Neuronal stem cell (in vitro differentiated cells): ENCODE measurements around the gene MACROD2.

ENCODE experiments used
- DNase-seq: peaks from one replicate; pipeline ENCODE4 v3.0.0-alpha.2; 2013; ENCODE audit warnings: low spot score
- H2AFZ ChIP-seq: one replicate; pipeline ENCODE4 v1.6.1; 2013; ENCODE audit warnings: mild to moderate bottlenecking, low read length, inconsistent platforms
- H2AK5ac ChIP-seq: 2 replicates; pipeline ENCODE4 v1.6.1; 2013; ENCODE audit warnings: low read depth, mild to moderate bottlenecking, inconsistent platforms, low read length, moderate library complexity, mixed read lengths
- H2BK120ac ChIP-seq: 2 replicates; pipeline ENCODE4 v1.6.1; 2013; ENCODE audit warnings: low read depth, mild to moderate bottlenecking, inconsistent platforms, low read length, moderate library complexity, mixed read lengths
- H2BK12ac ChIP-seq: one replicate; pipeline ENCODE4 v1.6.1; 2013; ENCODE audit warnings: low read length, inconsistent platforms
- H2BK15ac ChIP-seq: 2 replicates; pipeline ENCODE4 v1.6.1; 2013; ENCODE audit warnings: mild to moderate bottlenecking, low read length, inconsistent platforms, mixed read lengths
- H2BK5ac ChIP-seq: one replicate; pipeline ENCODE4 v1.6.1; 2013; ENCODE audit warnings: inconsistent platforms, mild to moderate bottlenecking, low read length, moderate library complexity
- H3K14ac ChIP-seq: one replicate; pipeline ENCODE4 v1.6.1; 2013; ENCODE audit warnings: low read length, inconsistent platforms
- H3K18ac ChIP-seq: 2 replicates; pipeline ENCODE4 v1.6.1; 2013; ENCODE audit warnings: low read length, inconsistent platforms
- H3K23ac ChIP-seq: 2 replicates; pipeline ENCODE4 v1.6.1; 2013; ENCODE audit warnings: low read depth, mild to moderate bottlenecking, mixed read lengths, low read length, inconsistent platforms; ENCODE audit not compliant: poor library complexity
- H3K27ac ChIP-seq: replicated peaks from 3 replicates; pipeline ENCODE4 v1.5.1; 2013; ENCODE audit warnings: low read length, inconsistent platforms
- H3K27me3 ChIP-seq, 3 experiments: 2 replicates each; pipeline ENCODE4 v1.6.1; 2013; ENCODE audit warnings: low read length in 3 of 3, mild to moderate bottlenecking in 2 of 3, inconsistent platforms in 1 of 3, low read depth in 1 of 3, mixed read lengths in 1 of 3, moderate library complexity in 1 of 3; ENCODE audit not compliant: control insufficient read depth in 3 of 3, insufficient read depth in 3 of 3
- H3K36me3 ChIP-seq, 2 donors: replicated peaks in 1 of 2; 2 replicates each; pipeline ENCODE4 v1.6.1; 2013; ENCODE audit warnings: low read length in 2 of 2; ENCODE audit not compliant: control insufficient read depth in 2 of 2, insufficient read depth in 2 of 2
- H3K4ac ChIP-seq: 2 replicates; pipeline ENCODE4 v1.6.1; 2013; ENCODE audit warnings: inconsistent platforms, mild to moderate bottlenecking, low read length, moderate library complexity
- H3K4me1 ChIP-seq, 2 donors: 1 replicate in 1 of 2; 2 replicates in 1 of 2; pipeline ENCODE4 v1.6.1; 2013; ENCODE audit warnings: low read length in 2 of 2, low read depth in 1 of 2; ENCODE audit not compliant: control insufficient read depth in 2 of 2, insufficient read depth in 1 of 2
- H3K4me2 ChIP-seq: one replicate; pipeline ENCODE4 v1.6.1; 2013; ENCODE audit warnings: mild to moderate bottlenecking, low read length, inconsistent platforms; ENCODE audit not compliant: insufficient read depth, poor library complexity, severe bottlenecking
- H3K4me3 ChIP-seq, 2 donors: 2 replicates each; pipeline ENCODE4 v1.5.1; 2013; ENCODE audit warnings: low read length in 2 of 2, mild to moderate bottlenecking in 2 of 2, inconsistent platforms in 1 of 2, moderate library complexity in 1 of 2
- H3K79me1 ChIP-seq: one replicate; pipeline ENCODE4 v1.6.1; 2013; ENCODE audit warnings: low read depth, mild to moderate bottlenecking, inconsistent platforms, low read length, moderate library complexity
- H3K9ac ChIP-seq: one replicate; pipeline ENCODE4 v1.6.1; 2013; ENCODE audit warnings: mild to moderate bottlenecking, low read depth, low read length, inconsistent platforms; ENCODE audit not compliant: poor library complexity
- H3K9me3 ChIP-seq, 2 donors: replicated peaks in 1 of 2; 2 replicates each; pipeline versions ENCODE3 to v1.6.1; 2013; ENCODE audit warnings: low read length in 2 of 2, mild to moderate bottlenecking in 2 of 2, inconsistent platforms in 1 of 2, low read depth in 1 of 2, mixed read lengths in 1 of 2, moderate library complexity in 1 of 2; ENCODE audit not compliant: control insufficient read depth in 2 of 2, insufficient read depth in 1 of 2
- H4K8ac ChIP-seq: one replicate; pipeline ENCODE4 v1.6.1; 2013; ENCODE audit warnings: low read depth, mild to moderate bottlenecking, inconsistent platforms, low read length, moderate library complexity
- H4K91ac ChIP-seq: one replicate; pipeline ENCODE4 v1.6.1; 2013; ENCODE audit warnings: low read length, low read depth, mild to moderate bottlenecking, inconsistent platforms; ENCODE audit not compliant: poor library complexity
- WGBS, 2 donors: extraction: QIAGEN DNeasy Blood & Tissue Kit; methylation state at CpG; one replicate each; pipeline ENCODE4 v1.1.7; 2013; ENCODE audit warnings: missing lambda C conversion rate in 2 of 2, mixed read lengths in 1 of 2; ENCODE audit not compliant: insufficient read length in 2 of 2, insufficient replicate concordance in 1 of 2; ENCODE audit errors: extremely low coverage in 2 of 2; 5-methylcytosine and 5-hydroxymethylcytosine counted together

MACROD2 gene

GRCh38 chr20:15292405-15292804 lies 1297.1 kb downstream of the MACROD2 start:
- no peaks in the 10 kb centered on the region for H3K27me3 ChIP-seq
- no CpG with 5 or more reads among the region's 4 CpGs for WGBS, 2 donors

GRCh38 chr20:15296422-15296821 lies 1301.1 kb downstream of the MACROD2 start:
- Histone ChIP-seq H3K27ac (no peak overlapping the region), H3K36me3 (no peaks in the 10 kb centered on the region), H2AK5ac (no peak overlapping the region), H2BK12ac (no peak overlapping the region), H4K91ac (no peak overlapping the region), H2AFZ (no peak overlapping the region), H3K4ac (no peak overlapping the region), H3K14ac (no peak overlapping the region), H3K23ac (no peak overlapping the region), H3K4me3 (no peak overlapping the region), H3K4me2 (no peak overlapping the region), H2BK15ac (no peak overlapping the region), H2BK5ac (no peak overlapping the region), H3K79me1 (no peaks in the 10 kb centered on the region), H2BK120ac (no peak overlapping the region), H3K9ac (no peak overlapping the region), H3K4me1 (no peaks in the 10 kb centered on the region), H3K9me3 (no peaks in the 10 kb centered on the region), H4K8ac (no peak overlapping the region), H3K27me3 (no peaks in the 10 kb centered on the region), H3K18ac (no peak overlapping the region)
- DNase-seq = no peak

More at GRCh38 chr20:15292405-15292804, 1297.1 kb downstream of the MACROD2 start:
- Histone ChIP-seq H3K23ac (no peak overlapping the region), H3K79me1 (no peaks in the 10 kb centered on the region), H3K4ac (no peak overlapping the region), H2BK120ac (no peak overlapping the region), H3K14ac (no peak overlapping the region), H3K18ac (no peak overlapping the region), H4K8ac (no peak overlapping the region), H2AFZ (no peak overlapping the region), H3K9me3 (no peaks in the 10 kb centered on the region), H2BK12ac (no peak overlapping the region), H3K4me2 (no peak overlapping the region), H3K27ac (no peak overlapping the region), H4K91ac (no peak overlapping the region), H2BK5ac (no peak overlapping the region), H3K4me3 (no peak overlapping the region), H3K9ac (no peak overlapping the region), H2AK5ac (no peak overlapping the region), H3K36me3 (no peaks in the 10 kb centered on the region), H2BK15ac (no peak overlapping the region), H3K4me1 (peaks cover 0 to 5% of the 10 kb centered on the region in 2 donors)
- no peak for DNase-seq

- no peak overlapping the region for H3K9ac ChIP-seq
- no peak overlapping the region for H2BK12ac ChIP-seq
- no peak overlapping the region for H2BK120ac ChIP-seq
- no peak for DNase-seq
- no peak overlapping the region for H3K23ac ChIP-seq
- H3K4me3 ChIP-seq = no peak overlapping the region
- H3K14ac ChIP-seq = no peak overlapping the region
- no peaks in the 10 kb centered on the region for H3K9me3 ChIP-seq
- no peak overlapping the region for H3K27ac ChIP-seq
- H3K36me3 ChIP-seq = no peaks in the 10 kb centered on the region
- no peak overlapping the region for H4K8ac ChIP-seq
- H2AFZ ChIP-seq = no peak overlapping the region
- no peak overlapping the region for H2BK5ac ChIP-seq
- H2BK15ac ChIP-seq = no peak overlapping the region
- H3K18ac ChIP-seq = no peak overlapping the region
- no peaks in the 10 kb centered on the region for H3K79me1 ChIP-seq
- no peak overlapping the region for H3K4me2 ChIP-seq
- H3K27me3 ChIP-seq = no peaks in the 10 kb centered on the region
- no peaks in the 10 kb centered on the region for H3K4me1 ChIP-seq
- H2AK5ac ChIP-seq = no peak overlapping the region
- no CpG with 5 or more reads among the region's 5 CpGs for WGBS, 2 donors
- no peak overlapping the region for H3K4ac ChIP-seq
- no peak overlapping the region for H4K91ac ChIP-seq
These were observed 1302.0 kb downstream of the MACROD2 start for GRCh38 chr20:15297059-15297875.

GRCh38 chr20:15302075-15302474 lies 1306.8 kb downstream of the MACROD2 start:
- Histone ChIP-seq H3K18ac (no peak overlapping the region), H3K9ac (no peak overlapping the region), H3K4me2 (no peak overlapping the region), H2BK5ac (no peak overlapping the region), H2AK5ac (no peak overlapping the region), H4K8ac (no peak overlapping the region), H3K27me3 (no peaks in the 10 kb centered on the region), H3K4me3 (no peak overlapping the region), H3K9me3 (no peaks in the 10 kb centered on the region), H4K91ac (no peak overlapping the region), H2BK15ac (no peak overlapping the region), H3K14ac (no peak overlapping the region), H3K23ac (no peak overlapping the region), H3K4me1 (no peaks in the 10 kb centered on the region), H2BK120ac (no peak overlapping the region), H2BK12ac (no peak overlapping the region), H2AFZ (no peak overlapping the region), H3K36me3 (no peaks in the 10 kb centered on the region), H3K27ac (no peak overlapping the region), H3K79me1 (no peaks in the 10 kb centered on the region), H3K4ac (no peak overlapping the region)
- no CpG with 5 or more reads among the region's 5 CpGs for WGBS, 2 donors
- DNase-seq = no peak
